Small intestine (tissue), 7 donors: ENCODE results near the gene TMEM53. TPM values are rescaled to one million over a fixed set of nuclear protein-coding genes. Genes with fewer than 3 reads are reported as not detected.
"Not testable (repeated sequence)": the region's sequence is repeated elsewhere in the genome, so short reads cannot be mapped to it uniquely, and the experiment has no call there.

Experiments used
- DNase-seq, 2 donors: peaks; one replicate each; pipeline versions ENCODE4 v3.0.0 to v3.0.0-alpha.2; 2013
- FAIRE-seq: peaks from 2 replicates; lab custom pipeline; 2012; peaks lifted over from hg19 to GRCh38; lab: Jason Lieb, UNC
- H3K27ac ChIP-seq, 3 donors: one replicate each; pipeline ENCODE4 v1.5.1; 2013; ENCODE audit warnings: low read length in 2 of 3, mild to moderate bottlenecking in 2 of 3, control low read depth in 1 of 3, inconsistent platforms in 1 of 3, low read depth in 1 of 3, moderate library complexity in 1 of 3
- H3K27me3 ChIP-seq, 3 donors: one replicate each; pipeline ENCODE4 v1.6.1; 2013; ENCODE audit warnings: low read length in 3 of 3, inconsistent platforms in 1 of 3; ENCODE audit not compliant: control insufficient read depth in 3 of 3, insufficient read depth in 3 of 3
- H3K36me3 ChIP-seq, 3 donors: one replicate each; pipeline ENCODE4 v1.6.1; 2013; ENCODE audit warnings: low read length in 3 of 3, inconsistent platforms in 1 of 3, low read depth in 1 of 3, mild to moderate bottlenecking in 1 of 3, moderate library complexity in 1 of 3; ENCODE audit not compliant: control insufficient read depth in 3 of 3, insufficient read depth in 2 of 3
- H3K4me1 ChIP-seq, 3 donors: one replicate each; pipeline ENCODE4 v1.6.1; 2013; ENCODE audit warnings: low read length in 2 of 3, inconsistent platforms in 1 of 3, low read depth in 1 of 3, mild to moderate bottlenecking in 1 of 3, moderate library complexity in 1 of 3; ENCODE audit not compliant: control insufficient read depth in 3 of 3, insufficient read depth in 2 of 3
- H3K4me3 ChIP-seq, 3 donors: one replicate each; pipeline ENCODE4 v1.5.1; 2013; ENCODE audit warnings: low read length in 3 of 3, control low read depth in 1 of 3, inconsistent platforms in 1 of 3, low read depth in 1 of 3, mild to moderate bottlenecking in 1 of 3, moderate library complexity in 1 of 3
- H3K9me3 ChIP-seq, 2 donors: one replicate each; pipeline ENCODE4 v1.6.1; 2013; ENCODE audit warnings: low read depth in 1 of 2, low read length in 1 of 2; ENCODE audit not compliant: control insufficient read depth in 2 of 2, insufficient read depth in 1 of 2
- WGBS, 3 donors: extraction: QIAGEN DNeasy Blood & Tissue Kit; methylation state at CpG; one replicate each; pipeline ENCODE4 v1.1.7; 2013; 5-methylcytosine and 5-hydroxymethylcytosine counted together
- polyA plus RNA-seq, 4 donors: library from polyadenylated mRNA; stranded (reverse) in 3 of 4; unstranded in 1 of 4; fragments of 200-250 nt in 3 of 4; fragments of 120-200 nt in 1 of 4; gene quantifications; one replicate each; pipeline versions ENCODE4 v1.2.1 to v1.2.3, GENCODE V29; 2013
- donor health status: healthy with polysubstance abuse.
- donor health status: control.
- donor health status: control.
- donor health status: Bipolar disorder and iron deficiency.
- donor health status: healthy.

TMEM53 gene
- polyA plus RNA-seq, 4 donors, result 16.6 to 27.2 (median 22.8) TPM

DNA sequence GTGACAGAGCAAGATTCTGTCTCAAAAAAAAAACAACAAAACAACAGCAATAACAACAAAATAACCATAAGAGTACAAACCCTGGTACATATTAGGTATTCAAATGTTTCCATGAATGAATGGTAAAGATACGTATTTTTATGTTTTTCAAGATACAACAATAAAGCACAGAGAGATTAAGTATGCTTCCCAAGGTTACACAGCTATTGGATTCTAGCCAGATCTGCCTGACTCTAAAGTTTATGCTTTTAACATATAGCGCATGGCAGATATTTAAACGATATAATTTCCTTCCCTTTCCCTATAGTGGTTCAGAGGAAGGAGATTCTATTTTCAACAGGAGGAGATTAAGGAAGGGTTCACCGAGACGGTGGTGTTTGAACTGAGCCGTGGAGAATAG, 31.2 kb upstream of the TMEM53 start:
- Histone ChIP-seq H3K27me3 (no peaks in the 10 kb centered on the region), H3K36me3 (no peaks in the 10 kb centered on the region), H3K4me3 (no peak overlapping the region), H3K9me3 (no peaks in the 10 kb centered on the region), H3K27ac (no peak overlapping the region), H3K4me1 (peaks cover 0 to 2% (median 0%) of the 10 kb centered on the region in 3 donors)
- no peak for DNase-seq
- WGBS, 3 donors, result 74 to 86% (median 86%) methylated on average over 6 of the region's 6 CpGs
- no peak for FAIRE-seq

DNA sequence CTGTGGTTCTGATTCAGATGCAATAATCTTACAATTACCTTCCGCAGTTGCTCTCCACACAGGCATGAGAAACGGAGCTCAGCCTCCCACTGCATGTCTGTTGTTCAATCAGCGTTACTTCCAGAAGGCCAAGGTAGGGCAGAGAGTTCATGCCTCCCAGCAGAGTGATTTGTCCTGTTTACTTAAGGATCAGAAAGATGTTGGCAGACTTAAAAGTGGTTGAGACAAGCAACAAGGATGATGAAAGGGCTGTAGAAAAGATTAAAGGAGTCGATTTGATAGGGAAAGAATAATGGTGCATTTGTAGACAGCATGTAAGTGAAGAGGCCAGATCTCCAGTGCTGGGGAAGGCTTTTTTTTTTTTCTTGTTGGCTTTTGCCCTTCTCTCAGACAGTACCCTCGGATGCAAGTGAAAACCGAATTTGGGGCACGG, 26.9 kb upstream of the TMEM53 start:
- DNase-seq (peak; percentile 32 to 44), FAIRE-seq (no peak)
- H3K27ac ChIP-seq, result no peak overlapping the region
- H3K4me3 ChIP-seq, result no peak overlapping the region
- H3K36me3 ChIP-seq, result no peaks in the 10 kb centered on the region
- WGBS, 3 donors, result 20 to 63% (median 32%) methylated on average over 7 of the region's 7 CpGs
- no peaks in the 10 kb centered on the region for H3K27me3 ChIP-seq
- H3K4me1 ChIP-seq, result peaks cover 0 to 2% (median 0%) of the 10 kb centered on the region in 3 donors
- H3K9me3 ChIP-seq, result no peaks in the 10 kb centered on the region

DNA sequence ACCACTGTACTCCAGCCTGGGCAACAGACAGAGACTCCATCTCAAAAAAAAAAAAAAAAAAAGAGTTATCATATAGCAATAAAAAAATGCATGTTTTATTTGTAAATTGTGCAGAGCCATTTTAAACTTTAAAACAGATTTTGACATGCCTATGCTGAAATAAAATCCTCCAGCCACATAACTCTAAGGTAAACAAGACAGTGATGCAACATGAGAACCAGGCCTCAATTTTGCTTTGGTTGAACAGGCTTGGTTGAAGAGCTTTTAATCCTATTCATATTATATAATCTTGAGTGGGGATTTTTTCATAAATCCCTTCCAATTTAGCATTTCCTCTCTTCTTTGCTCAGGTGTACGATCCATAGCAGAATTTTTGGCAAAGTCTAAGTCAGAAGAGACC, 26.3 kb upstream of the TMEM53 start:
- WGBS, 3 donors, result 33 to 71% (median 40%) methylated on average over 1 of the region's 1 CpG
- no peak overlapping the region for H3K4me3 ChIP-seq
- no peaks in the 10 kb centered on the region for H3K27me3 ChIP-seq
- H3K4me1 ChIP-seq, result peaks cover 0 to 2% (median 0%) of the 10 kb centered on the region in 3 donors
- no peak overlapping the region for H3K27ac ChIP-seq
- FAIRE-seq (no peak), DNase-seq (no peak)
- no peaks in the 10 kb centered on the region for H3K9me3 ChIP-seq
- no peaks in the 10 kb centered on the region for H3K36me3 ChIP-seq

DNA sequence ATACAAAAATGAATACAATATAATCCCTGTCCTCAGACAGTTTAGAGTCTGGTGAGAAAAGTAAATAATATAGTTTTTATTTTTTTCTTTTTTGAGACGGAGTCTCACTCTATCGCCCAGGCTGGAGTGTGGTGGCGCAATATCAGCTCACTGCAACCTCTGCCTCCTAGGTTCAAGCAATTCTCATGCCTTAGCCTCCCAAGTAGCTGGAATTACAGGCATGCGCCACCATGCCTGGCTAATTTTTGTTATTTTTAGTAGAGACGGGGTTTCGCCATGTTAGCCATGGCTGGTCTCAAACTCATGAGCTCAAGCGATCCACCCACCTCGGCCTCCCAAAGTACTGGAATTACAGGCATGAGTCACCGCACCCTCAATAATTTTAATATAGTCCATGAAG, 25.1 kb upstream of the TMEM53 start:
- WGBS, 3 donors, result 89 to 92% (median 89%) methylated on average over 9 of the region's 9 CpGs
- not testable (repeated sequence) for FAIRE-seq, DNase-seq, H3K4me1 ChIP-seq, H3K9me3 ChIP-seq, H3K27me3 ChIP-seq, H3K36me3 ChIP-seq, H3K4me3 ChIP-seq, H3K27ac ChIP-seq

DNA sequence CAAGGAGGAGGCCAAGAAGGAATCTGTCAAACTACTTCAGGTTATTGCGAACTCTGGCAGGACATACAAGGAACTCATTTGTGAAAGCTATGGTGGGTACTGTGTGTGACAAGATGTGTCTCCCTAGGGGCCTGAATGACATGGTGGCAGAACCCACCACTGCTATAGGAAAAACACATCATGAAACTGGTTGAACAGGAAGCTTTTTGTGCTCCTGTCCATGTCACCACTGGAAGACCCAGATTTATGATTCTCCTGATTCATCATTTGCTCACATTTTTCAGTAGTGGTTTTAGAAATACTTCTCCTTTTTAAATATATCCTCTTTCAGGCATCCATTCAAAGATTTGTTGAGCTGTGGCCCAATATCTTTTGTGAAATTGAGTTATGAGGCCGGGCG, 23.9 kb upstream of the TMEM53 start:
- peaks cover 0 to 2% (median 0%) of the 10 kb centered on the region in 3 donors for H3K4me1 ChIP-seq
- H3K27ac ChIP-seq, result no peak overlapping the region
- FAIRE-seq (no peak), DNase-seq (no peak)
- H3K4me3 ChIP-seq, result no peak overlapping the region
- H3K36me3 ChIP-seq, result no peaks in the 10 kb centered on the region
- 90 to 99% (median 92%) methylated on average over 3 of the region's 3 CpGs for WGBS, 3 donors
- no peaks in the 10 kb centered on the region for H3K9me3 ChIP-seq
- no peaks in the 10 kb centered on the region for H3K27me3 ChIP-seq

DNA sequence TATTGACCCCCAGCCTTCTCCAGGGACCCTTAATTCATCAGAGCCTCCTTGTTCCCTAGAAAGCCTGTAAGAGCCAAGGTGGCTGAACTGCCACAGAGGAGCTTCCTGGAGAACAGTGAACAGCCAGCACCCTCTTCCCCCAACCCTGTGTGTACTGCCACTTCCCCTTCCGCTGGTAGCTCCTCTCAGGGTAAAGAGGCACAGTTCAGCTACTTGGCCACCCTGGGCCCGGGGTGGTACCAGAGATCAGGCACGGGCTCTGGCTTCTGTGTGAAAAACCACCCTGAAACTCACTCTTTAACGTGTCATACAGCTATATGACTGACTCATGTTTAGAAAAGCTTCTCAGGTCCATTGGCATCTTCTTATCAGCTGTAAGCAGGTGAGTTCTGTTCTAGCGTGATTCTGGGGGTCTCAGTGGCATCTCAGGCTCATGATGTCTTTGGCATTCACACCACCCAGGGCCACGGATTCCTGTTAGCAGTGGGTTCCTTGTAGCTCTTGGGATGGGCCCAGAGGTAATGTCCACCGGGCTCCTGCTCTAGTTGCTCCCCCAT, 22.6 kb upstream of the TMEM53 start:
- no peak for DNase-seq

DNA sequence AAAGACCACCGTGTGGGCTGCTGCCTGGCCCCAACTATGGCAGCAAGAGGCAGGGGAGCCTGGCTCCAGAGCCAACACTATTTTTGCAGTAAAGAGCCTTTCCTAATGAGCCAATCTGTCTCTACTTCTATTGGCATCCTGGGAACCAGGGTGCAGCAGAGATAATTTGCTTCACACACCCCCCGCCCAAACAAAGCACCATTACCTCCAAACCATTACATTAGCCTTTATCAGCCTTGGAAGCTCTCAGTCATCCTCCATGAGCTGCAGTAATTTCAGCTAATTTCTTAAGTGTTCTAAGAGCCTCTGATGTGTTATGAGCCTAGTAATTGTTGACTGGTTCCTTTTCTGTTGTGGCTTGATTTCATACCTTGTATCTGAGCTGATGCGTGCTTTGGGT, 21.8 kb upstream of the TMEM53 start:
- H3K9me3 ChIP-seq, result no peaks in the 10 kb centered on the region
- 83 to 95% (median 86%) methylated on average over 3 of the region's 3 CpGs for WGBS, 3 donors
- DNase-seq (no peak), FAIRE-seq (no peak)
- H3K36me3 ChIP-seq, result no peaks in the 10 kb centered on the region
- no peak overlapping the region for H3K4me3 ChIP-seq
- no peaks in the 10 kb centered on the region for H3K27me3 ChIP-seq
- H3K27ac ChIP-seq, result no peak overlapping the region
- peaks cover 0 to 2% (median 0%) of the 10 kb centered on the region in 3 donors for H3K4me1 ChIP-seq

More for the DNA sequence above, 22.6 kb upstream of the TMEM53 start:
- H3K27me3 ChIP-seq, result no peaks in the 10 kb centered on the region
- 70 to 79% (median 76%) methylated on average over 7 of the region's 7 CpGs for WGBS, 3 donors
- no peak overlapping the region for H3K4me3 ChIP-seq
- FAIRE-seq, result no peak
- H3K27ac ChIP-seq, result no peak overlapping the region
- no peaks in the 10 kb centered on the region for H3K36me3 ChIP-seq
- H3K9me3 ChIP-seq, result no peaks in the 10 kb centered on the region
- H3K4me1 ChIP-seq, result peaks cover 0 to 2% (median 0%) of the 10 kb centered on the region in 3 donors

DNA sequence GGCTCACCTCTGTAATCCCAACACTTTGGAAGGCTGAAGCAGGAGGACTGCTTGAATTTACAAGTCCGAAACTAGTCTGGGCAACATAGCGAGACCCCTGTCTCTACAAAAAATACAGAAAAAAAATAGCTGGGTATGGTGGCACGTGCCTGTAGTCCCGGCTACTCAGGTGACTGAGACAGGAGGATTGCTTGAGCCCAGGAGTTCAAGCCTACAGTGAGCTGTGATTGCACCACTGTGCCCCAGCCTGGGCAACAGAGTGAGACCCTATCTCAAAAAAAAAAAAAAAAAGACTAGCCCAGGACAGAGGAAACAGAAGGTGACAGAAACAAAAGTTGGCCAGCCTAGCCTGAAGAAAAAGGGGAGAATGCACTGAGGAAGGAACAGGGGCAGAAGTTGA, 21.4 kb upstream of the TMEM53 start:
- no peaks in the 10 kb centered on the region for H3K4me1 ChIP-seq
- FAIRE-seq (no peak), DNase-seq (no peak)
- no peaks in the 10 kb centered on the region for H3K36me3 ChIP-seq
- no peak overlapping the region for H3K27ac ChIP-seq
- 94 to 96% (median 95%) methylated on average over 4 of the region's 4 CpGs for WGBS, 3 donors
- no peaks in the 10 kb centered on the region for H3K9me3 ChIP-seq
- no peaks in the 10 kb centered on the region for H3K27me3 ChIP-seq
- H3K4me3 ChIP-seq, result no peak overlapping the region
